Fibroblast of the aortic adventitia (primary cell): ENCODE data around the gene EEF2KMT. TPM values are rescaled to one million over a fixed set of nuclear protein-coding genes. Genes with fewer than 3 reads are reported as not detected.

ENCODE experiments used
- DNase-seq: peaks from one replicate; pipeline ENCODE4 v3.0.0-alpha.2; 2010; ENCODE audit warnings: low read depth
- H3K4me3 ChIP-seq: 2 replicates; pipeline ENCODE4 v1.5.1; 2011; ENCODE audit warnings: low read depth, mild to moderate bottlenecking, control low read depth, low read length, moderate library complexity
- CTCF ChIP-seq: IDR thresholded peaks from 2 replicates; pipeline ENCODE4 v1.5.1; 2011; ENCODE audit warnings: mild to moderate bottlenecking, low read length, control low read depth, inconsistent platforms; ENCODE audit not compliant: insufficient read depth
- total RNA-seq: library from RNA; depleted of rRNA; stranded (reverse); fragments of >200 nt; gene quantifications from 2 replicates; pipeline ENCODE4 v1.2.3, GENCODE V29; 2012; ENCODE audit warnings: low replicate concordance

EEF2KMT gene
- total RNA-seq, 1 donor, result 13.1 TPM

DNA sequence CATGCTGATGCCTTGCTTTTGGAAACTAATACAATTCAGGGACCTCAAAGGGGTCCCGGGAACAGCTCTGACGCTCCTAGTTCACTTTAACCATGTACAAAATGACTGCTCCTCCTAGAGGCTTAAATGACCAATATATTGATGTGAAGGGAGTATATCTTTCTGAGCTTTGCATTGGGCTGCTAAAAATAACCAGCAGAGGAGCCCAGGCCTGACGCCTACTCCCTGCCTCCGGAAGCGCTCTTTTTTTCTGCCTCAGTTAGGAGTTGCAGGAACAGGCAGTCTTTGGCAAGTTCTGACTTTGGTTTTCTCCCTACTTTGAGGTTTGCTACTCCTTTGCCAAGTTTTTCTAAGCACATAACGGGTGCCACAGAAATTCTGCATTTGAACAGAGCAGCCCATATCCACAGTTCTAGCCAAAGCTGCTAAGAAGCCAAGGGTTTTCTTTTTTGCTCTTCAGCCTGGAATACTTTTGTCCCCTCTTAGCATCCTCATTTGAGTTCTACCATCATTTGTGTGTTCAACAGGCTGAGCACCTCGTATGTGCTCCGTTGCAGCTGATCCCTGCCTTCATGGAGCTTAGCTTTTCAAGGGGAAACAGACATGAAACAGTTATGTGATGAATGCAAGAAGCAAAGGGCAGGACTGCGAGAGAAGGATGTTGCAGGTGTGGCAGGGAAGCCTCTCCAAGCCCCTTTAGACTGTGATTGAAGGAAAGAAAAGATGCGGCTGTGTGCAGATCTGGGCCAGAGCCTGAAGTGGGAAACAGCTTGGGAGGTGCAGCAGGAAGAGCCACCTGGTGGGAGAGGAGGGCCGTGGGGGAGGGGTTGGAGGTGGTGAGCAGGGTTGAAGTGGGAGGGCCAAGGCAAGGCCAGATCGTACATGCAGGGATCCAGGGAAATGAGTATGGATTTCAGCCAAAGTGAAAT lies 61.1 kb downstream of the EEF2KMT start:
- DNase-seq, result peak; percentile 48
- TF ChIP-seq CTCF, result no peak

GRCh38 chr16:5035909-5036227 lies 61.7 kb downstream of the EEF2KMT start:
- DNase-seq, result no peak
- no peak overlapping the region for H3K4me3 ChIP-seq
- no peak for TF ChIP-seq CTCF

More for the DNA sequence above, 61.1 kb downstream of the EEF2KMT start:
- H3K4me3 ChIP-seq, result no peak overlapping the region

Other genes starting within 250 kb of the EEF2KMT start
- gene PPL, start 160.6 kb downstream of the EEF2KMT start, total RNA-seq, result 53.9 and 57.9 TPM in 2 replicates
- gene SEC14L5, start 139.5 kb downstream of the EEF2KMT start, total RNA-seq, result 1.2 and 3.0 TPM in 2 replicates
- 16.8 and 50.6 TPM in 2 replicates for gene NAGPA, start 63.9 kb downstream of the EEF2KMT start, total RNA-seq
- gene C16orf89, start 31.8 kb downstream of the EEF2KMT start, total RNA-seq, result 1.6 and 4.6 TPM in 2 replicates
- 32.9 and 37.7 TPM in 2 replicates for gene ALG1, start 26.0 kb downstream of the EEF2KMT start, total RNA-seq